Kidney capillary endothelial cell (primary cell): Measurements from ENCODE around the gene PIK3AP1.
"Not testable (repeated sequence)": the region's sequence is repeated elsewhere in the genome, so short reads cannot be mapped to it uniquely, and the experiment has no call there.

Experiments
- DNase-seq: peaks from one replicate; pipeline ENCODE4 v3.0.0-alpha.2; 2018; ENCODE audit warnings: low spot score

Gene PIK3AP1

DNA sequence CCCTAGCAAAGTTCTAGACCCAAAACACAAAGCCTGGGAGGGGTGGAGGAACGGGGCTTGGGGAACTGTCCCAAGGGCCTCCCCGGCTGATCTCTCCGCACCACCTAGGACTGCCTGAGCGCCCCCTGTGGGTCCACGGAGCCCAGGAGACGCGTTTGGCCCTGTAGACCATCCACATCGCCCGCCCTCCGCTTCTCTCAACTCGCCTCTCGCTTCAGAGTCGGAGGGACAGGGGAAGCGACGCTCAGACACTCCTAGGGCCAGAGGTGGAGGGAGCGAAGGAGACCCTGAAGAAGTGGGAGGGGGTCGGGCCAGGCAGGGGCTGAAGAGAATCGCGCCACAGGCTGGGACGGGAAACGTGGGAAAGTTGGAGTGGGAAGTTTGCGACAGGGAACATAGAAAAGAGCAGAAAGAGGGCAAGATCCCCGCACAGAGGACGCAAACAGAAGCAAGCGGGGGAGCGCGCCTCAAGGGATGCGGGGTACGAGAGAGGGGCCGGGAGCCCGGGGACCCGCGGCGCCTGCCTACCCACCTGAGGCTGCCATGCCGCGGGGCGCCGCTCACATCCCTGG lies 378 bp downstream of the PIK3AP1 start:
- no peak for DNase-seq

DNA sequence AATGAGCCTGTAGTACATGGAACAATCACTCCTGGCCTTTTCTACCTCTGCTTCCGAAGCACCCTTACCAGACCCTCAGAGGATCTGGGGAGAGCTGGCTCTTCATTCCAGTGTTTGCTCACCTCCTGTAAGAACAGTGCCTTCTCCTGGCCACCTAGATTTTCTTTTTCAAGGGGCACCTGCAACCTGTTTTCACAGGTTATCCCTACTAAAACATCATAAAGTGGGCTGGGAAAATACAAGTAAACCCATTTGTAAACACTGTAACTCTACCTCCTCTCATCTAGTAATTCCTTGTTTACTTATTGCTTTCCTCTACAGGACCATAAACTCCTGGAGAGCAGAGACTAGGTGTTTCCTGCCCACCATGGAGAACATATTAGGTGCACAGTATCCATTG lies 1.1 kb downstream of the PIK3AP1 start:
- DNase-seq = no peak

DNA sequence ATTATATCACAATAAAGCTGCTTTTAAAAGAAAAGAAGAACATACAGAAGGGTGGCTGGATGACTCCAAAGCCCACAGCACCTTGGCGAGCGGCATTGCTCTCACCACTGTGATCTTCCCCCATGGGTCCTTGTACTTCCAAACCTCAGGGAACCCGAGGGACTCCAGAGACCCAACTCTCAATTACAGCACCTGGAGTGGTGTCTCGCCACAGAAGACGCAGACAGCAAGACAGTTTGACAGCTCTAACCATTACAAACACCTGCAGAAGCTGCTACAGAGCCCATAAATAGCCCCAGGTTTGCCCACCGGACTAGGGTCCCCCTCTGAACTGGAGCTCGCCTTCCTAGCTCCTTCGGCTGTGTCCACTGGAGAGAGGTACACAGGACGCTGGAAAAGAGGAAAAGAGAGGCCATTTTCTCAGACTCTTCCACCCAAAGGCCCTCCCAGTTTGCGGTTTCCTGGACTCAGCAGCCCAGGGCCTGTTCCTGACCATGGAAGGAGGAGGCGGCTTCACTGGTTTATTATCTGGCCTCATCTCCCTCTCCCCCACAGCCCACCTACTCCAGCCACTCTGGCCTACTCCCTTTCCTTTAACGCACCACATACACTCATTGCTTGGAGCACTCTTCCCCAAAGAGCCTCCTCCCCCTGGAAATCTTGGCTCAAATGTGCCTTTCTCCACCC lies 1.9 kb downstream of the PIK3AP1 start:
- DNase-seq = no peak

DNA sequence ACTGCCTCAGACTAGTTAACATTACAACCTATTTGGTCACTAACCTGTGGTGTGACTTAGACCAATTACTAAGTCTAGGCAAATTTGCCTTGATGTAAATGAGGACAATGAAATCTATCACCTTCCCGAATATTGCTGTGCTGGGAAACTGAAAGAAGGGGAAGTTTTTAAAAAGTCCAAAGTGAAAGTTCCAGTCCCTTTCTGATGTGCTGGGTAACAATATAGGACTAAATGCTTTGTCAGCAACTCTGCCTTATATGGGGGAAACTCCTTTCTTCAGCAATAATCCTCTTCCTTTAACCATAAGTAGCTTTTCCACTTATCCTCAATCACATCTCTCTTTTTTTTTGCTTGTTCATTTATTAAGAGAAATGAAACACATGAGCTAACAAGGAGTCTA lies 3.9 kb downstream of the PIK3AP1 start:
- DNase-seq = no peak

DNA sequence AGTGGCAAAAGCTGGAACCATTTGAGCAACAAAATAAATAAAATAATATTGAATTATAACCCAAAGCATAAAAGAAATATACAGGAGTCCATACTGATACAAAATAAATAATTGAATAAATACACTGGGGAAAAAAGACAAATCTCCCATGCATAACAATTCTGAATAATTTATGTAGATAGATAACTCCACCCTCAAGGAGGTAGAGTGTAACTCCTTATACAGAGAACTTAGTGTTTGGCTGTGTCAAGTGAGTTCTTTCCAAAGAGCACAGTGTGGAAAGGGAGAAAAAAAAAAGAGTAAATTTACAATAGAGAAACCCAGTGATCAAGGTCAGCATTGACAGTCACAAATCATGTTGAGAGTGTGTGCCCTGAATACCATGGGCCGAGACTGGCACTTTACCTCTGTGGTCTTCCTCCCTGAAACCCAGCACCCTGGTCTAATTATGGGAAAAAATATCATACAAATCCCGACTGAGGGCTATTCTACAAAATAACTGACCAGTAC lies 5.5 kb downstream of the PIK3AP1 start:
- DNase-seq = no peak

DNA sequence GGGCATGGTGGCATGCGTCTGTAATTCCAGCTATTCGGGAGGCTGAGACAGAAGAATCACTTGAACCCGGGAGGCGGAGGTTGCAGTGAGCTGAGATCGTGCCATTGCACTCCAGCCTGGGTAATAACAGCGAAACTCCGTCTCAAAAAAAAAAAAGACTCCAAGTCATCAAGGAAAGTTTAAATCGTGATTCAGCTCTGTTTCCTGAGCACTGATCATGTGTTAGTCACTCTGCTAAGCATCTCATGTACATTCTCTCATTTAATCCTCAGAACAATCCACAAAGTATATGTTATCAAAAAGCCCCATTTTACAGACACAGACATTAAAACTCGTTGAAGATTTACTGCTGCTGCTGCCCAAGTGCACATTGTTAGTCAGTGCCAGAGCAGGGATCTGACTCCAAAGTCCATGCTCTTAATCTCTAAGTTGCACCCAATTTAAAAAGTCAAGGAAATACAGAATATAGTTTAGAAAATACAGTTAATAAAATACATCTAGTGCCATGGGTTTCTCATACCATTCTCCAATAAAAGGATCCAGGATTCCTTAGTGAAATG lies 6.2 kb downstream of the PIK3AP1 start:
- peak; percentile 32 for DNase-seq

DNA sequence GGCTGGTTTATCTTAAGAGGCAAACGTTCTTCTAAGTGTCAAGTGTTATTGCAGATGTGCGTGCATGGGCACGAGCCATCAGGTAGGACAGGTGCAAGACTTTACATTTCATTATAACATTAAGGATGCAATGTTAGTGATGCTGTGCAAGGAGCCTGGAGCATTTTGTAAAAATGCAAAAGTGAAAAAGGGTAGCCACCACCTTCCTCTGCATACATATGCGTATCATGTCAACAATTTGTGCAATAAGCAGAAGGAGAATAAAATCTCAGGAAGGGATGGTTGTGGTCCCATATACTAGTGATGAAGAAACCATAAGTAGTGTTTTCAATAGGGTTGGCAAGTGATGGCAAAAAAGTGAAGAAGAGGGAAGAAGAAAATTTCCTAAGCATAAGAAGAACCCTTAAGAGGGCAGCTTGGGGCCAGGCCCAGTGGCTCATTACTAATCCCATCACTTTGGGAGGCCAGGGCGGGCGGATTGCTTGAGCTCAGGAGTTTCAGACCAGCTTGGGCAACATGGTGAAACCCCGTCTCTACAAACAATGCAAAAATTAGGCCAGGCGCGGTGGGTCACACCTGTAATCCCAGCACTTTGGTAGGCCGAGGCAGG lies 7.5 kb downstream of the PIK3AP1 start:
- no peak for DNase-seq

DNA sequence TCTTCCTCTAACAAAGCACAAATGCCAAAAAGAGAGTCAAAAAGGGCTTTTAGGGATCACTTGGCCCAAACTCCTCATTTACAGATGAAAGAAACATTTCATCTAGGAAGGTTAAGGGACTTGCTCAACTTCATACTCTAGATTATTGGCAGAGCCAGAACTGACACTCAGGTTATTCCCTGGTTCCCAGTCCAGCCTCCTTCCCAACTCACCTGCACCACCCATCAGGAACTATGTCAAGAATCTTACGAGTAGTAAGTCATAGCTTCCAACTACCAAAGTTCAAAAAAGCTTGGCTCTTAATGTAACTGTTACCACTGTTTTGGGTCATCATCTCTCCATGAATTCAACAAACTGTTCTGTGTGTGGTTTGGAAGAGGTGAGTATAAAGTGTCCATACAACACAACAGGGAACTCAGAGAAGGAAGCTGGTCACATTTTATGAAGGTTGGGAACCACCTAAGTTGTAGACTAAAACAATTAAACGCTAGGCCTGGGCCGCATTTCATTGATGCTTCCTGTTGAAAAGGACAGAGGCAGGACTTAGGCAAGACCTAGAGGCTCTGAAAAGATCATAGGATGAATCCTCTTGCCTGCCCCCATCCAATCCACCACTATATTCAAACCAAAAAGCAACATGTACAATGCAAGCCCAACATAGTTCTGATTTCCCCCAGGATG lies 9.1 kb downstream of the PIK3AP1 start:
- no peak for DNase-seq

DNA sequence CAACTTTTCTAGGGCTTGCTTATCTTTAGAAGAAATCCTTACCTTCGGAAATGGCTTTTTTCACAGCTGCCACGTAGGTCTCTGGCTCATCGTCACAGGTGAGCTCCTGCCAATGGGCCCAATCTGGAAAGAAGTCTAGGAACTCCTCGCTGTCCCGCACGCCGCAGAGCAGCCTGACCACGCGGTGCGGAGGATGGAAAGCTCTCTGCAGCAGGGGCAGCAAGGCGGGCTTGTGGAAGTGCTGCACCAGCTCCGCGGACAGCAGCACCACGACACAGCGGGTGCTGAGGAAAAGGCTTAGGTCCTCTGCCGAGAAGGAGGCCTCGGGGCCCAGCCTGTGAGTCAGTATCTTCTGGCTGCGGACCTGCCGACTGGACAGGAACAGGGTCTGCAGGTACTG lies 10.8 kb downstream of the PIK3AP1 start:
- DNase-seq = no peak

DNA sequence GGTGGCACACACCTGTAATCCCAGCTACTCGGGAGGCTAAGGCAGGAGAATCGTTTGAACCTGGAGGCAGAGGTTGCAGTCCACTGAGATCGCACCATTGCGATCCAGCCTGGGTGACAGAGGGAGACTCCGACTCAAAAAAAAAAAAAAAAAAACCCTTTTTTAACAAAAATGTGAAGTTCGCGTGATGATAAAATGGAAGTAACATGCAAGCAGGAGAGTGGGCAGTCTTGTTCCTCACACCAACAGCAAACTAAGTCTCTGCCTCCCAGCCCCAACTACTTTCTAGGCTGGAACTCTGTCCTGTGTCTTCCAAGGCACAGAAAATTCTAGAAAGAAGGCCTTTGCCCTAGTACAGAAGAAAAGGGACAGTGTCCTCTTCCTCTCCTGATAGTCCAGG lies 11.3 kb downstream of the PIK3AP1 start:
- no peak for DNase-seq

DNA sequence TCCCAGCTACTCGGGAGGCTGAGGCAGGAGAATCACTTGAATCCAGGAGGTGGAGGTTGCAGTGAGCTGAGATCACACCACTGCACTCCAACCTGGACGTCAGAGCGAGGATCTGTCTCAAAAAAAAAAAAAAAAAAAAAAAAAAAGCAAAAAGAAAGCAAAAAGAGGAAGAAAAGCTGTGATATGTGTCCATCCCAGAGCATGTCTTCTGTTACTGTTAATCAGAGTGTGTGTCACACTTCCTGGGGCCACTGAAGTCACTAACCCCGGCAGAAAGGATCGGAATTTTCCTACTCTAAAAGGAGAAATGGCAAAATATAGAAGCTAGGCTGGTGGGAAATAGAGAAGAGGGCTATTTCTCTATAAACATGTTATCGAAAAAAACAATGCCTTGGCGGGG lies 11.9 kb downstream of the PIK3AP1 start:
- no peak for DNase-seq

DNA sequence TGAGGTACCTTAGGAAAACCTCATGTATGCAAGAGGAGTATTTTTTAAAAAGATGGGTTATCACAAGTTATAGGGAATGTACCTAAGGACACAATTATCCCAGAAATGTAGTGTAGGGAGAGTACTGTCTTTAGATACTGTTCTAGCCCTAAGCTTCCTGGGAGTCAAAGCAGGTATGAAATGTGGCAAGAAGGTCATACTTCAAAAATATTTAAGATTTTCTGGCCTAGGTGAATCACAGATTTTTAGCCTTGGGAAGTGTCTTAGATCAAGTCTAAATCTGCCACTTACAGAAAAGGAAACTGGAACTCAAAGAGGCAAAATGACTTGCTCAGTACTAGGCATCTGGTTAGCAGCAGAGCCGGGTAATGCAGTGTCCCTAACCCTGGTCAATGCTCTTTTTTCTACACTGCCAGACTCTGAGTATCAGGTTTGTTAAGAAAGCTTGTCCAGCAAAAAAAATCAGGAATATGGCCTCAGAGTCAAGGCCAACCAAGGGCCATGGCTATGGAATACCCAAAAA lies 13.9 kb downstream of the PIK3AP1 start:
- no peak for DNase-seq

DNA sequence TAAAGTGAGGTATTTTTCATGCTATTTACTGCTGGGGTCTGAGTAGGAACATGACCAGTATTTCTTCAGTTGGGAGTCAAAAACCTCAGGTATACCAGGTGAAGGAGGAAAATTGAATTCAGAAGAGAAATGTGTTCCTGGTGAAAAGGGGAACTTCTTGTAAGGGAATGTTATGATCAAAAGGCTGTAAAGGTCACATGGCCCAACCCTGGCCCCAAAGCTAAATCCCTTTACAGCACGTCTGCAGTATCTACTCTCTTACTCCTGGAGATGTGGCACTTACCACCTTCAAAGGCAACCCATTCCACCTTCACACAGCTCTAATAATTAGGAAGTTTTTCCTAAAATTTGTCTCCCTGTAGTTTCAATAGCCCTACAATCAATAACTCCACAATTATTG lies 15.2 kb downstream of the PIK3AP1 start:
- DNase-seq = no peak

DNA sequence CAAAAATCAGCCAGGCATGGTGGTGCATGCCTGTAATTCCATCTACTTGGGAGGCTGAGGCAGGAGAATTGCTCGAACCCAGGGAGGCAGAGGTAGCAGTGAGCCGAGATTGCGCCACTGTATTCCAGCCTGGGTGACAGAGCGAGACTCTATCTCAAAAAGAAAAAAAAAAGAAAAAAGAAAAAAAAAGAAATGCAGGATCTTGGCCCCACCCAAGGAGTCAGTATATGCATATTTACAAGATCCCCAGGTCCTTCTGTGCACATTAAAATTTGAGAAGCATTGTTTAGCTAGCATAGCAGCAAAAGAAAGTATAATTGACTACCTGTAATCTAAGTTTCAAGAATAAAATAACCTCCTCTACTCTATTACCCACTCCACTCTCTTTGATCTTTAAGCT lies 15.8 kb downstream of the PIK3AP1 start:
- no peak for DNase-seq

DNA sequence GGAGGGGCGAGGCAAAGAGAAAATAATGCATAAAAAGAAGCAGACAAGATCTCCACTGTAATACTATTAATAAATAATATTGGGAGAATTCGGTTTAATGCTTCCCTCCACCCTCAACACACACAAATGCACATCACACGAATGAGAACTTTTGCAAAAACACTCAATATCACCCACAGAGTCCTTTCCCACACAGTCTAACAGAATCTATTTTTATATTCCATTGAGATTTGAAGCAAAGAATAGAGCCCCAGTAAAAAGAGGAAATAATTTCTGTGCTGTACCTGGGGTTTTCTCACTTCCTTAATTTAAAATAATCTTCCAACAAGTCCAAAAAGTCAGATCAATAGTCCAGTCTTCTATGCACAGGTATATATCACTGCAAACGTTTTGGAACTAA lies 17.0 kb downstream of the PIK3AP1 start:
- no peak for DNase-seq

DNA sequence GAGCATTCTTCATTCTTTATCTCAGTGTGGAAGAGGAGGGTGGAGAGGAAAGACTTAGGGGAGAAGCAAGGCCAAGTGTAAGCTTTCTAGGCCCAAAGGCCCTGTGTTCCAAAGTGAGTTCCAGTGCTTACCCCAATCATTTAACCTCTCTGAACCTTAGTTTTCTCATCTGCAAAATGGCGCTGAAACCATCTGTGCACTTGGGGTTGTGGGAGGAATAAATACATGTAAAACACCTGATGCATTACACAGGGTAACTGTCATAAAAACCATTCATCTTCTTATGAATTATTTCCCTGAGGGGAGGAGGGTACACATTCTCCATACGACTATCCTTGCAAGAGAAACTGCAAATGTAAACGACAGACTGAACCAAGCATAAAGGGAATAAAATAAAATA lies 19.0 kb downstream of the PIK3AP1 start:
- DNase-seq = no peak

DNA sequence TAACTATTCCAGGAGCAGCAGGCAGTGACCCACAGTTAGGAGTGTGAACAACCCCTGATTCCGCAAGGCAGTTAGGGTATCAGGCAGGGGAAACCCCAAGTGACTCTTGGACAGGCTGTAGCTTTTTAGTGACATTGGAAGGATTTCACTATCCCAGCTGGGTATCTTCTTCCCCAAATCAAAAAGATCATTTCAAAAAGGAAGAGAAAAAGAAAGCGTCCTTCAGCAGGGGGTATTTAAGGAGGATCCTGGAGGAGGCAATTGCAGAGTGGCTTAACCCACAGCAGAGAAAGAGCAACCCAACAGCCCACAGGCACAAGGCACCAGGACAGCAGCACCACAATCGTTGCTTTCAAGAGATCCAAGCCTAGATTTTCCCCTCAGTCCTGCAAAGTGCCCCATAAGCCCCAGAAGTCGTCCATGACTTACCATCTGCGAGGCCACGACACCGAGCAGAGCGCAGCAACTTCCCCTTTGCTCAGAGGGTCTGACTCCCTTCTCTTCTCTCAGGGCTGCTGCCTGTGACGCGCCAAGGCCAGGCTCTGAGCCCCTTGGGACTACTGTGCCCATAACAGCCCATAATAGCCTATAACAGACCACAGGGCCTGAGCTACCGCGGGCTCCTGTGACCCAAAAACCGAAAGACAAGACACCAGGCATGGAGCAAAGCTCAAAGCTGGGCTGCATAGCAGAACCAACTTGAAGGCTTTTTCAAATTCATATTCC lies 19.8 kb downstream of the PIK3AP1 start:
- no peak for DNase-seq

DNA sequence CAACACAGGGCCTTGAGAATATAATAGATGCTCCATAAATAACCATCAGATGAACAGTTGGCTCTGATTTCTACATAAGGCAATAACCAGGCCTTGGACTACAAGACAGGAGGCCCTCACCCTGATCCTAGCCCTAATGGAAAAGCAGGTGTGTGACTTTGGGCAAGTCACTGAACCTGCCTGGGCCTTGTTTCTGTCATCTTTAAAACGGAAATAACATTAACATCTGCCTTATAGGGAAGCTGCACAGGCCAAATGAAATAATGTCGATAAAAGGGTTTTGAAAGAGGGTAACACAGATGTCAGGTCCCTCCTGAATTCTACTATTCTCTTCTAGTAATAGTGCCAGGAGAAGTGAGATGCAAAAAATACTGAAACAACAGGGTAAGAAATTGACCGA lies 20.7 kb downstream of the PIK3AP1 start:
- DNase-seq = no peak

DNA sequence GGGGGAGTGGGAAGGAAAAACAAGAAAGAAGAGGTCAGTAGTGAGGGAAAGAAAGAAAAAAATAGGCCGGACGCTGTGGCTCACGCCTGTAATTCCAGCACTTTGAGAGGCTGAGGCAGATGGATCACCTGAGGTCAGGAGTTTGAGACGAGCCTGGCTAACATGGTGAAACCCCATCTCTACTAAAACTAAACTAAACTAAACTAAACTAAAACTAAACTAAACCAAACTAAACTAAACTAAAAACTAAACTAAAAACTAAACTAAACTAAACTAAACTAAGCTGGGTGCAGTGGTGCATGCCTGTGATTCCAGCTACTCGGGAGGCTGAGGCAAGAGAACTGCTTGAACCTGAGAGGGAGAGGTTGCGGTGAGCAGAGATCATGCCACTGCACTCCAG lies 22.0 kb downstream of the PIK3AP1 start:
- DNase-seq = not testable (repeated sequence)

DNA sequence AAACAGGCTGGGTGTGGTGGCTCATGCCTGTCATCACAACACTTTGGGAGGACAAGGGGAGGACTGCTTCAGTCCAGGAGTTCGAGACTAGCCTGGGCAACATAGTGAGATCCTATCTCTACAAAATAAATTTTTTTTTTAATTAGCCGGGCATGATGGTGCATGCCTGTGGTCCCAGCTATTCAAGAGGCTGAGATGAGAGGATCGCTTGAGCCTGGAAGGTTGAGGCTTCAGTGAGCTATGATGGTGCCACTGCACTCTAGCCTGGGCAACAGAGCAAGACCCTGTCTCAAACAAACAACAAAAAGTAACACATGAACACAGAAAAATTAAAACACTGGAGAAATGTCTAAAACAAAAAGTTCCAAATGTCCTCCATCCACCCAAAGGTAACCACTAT lies 22.9 kb downstream of the PIK3AP1 start:
- DNase-seq = no peak

DNA sequence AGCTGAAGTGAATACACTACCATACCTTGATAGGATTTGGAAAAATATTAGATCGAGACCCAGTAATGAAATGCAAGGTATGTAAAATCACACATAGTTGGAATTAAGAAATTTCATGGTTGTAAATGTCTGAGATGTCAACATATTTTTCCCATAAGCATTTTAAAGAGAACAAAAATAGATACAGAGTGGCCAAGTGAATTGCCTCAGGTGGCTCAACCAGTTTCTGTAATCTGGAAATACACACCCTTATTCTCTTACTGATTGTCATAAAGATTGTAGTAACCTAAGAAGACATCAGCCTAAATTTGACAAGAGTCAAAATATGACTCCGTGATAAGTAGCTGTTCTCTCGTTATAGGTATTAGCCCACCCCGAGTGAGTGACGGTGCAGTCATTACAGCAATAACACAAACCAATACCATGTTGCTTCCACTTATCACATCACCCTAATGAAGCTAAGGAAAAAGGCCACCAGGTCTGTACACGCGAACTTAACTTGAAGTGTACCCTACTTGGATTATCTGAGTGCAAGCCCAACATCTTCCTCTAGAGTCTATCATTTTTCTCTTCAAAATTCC lies 23.4 kb downstream of the PIK3AP1 start:
- DNase-seq = no peak
